ENCODE measurements around the gene ST3GAL2.

ST3GAL2 gene

DNA sequence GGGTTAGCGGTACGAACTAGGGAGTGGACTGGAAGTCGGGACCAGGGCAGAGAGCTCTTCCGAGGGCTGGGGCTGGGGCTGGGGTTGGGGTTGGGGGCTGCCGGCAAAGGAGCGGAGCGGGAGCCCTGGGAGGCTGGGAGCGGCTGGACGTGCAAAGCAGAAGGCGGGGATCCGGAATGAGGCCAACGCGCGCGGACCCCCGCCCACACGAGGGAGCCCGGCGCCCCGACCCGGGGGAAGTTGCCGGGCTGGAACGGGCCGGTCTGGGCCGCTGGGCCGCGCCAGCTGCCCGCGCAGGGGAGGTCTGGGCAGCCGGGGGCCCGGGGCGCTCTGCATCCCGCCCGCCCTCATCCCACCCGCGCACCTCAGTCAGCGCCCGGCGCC lies 323 bp downstream of the ST3GAL2 start:
- Histone ChIP-seq H3K36me3 (replicated peaks; ENCODE audit: low read depth, low read length) (peaks cover 12% of the 10 kb centered on the region), H3K9ac (ENCODE audit: low read length) (peak overlapping the region; percentile 95), H2AFZ (ENCODE audit: low read depth, low read length) (no peak overlapping the region), H3K4me3 (ENCODE audit: low read length) (peak overlapping the region; percentile 96), H3K27me3 (ENCODE audit: low read depth, low read length) (no peaks in the 10 kb centered on the region), H3K9me3 (ENCODE audit: insufficient read depth, low read length) (no peaks in the 10 kb centered on the region), H3K27ac (ENCODE audit: low read length) (peak overlapping the region; percentile 73), H3K4me2 (ENCODE audit: low read length) (peak overlapping the region; percentile 99), H3K4me1 (ENCODE audit: low read length) (peaks cover 41% of the 10 kb centered on the region), H4K20me1 (ENCODE audit: insufficient read depth, low read length) (peaks cover 7% of the 10 kb centered on the region), H3K79me2 (ENCODE audit: low read length) (peaks cover 51% of the 10 kb centered on the region)
- no peak for TF ChIP-seq EZH2phosphoT487 (IDR thresholded peaks at IDR 0.05; ENCODE audit: low read depth)

GRCh38 chr16:70437582-70438557 lies 1.0 kb downstream of the ST3GAL2 start:
- Histone ChIP-seq H3K79me2 (ENCODE audit: low read length) (peaks cover 58% of the 10 kb centered on the region), H3K4me1 (ENCODE audit: low read length) (peaks cover 48% of the 10 kb centered on the region), H3K9me3 (ENCODE audit: insufficient read depth, low read length) (no peaks in the 10 kb centered on the region), H3K27ac (ENCODE audit: low read length) (peak overlapping the region; percentile 73), H4K20me1 (ENCODE audit: insufficient read depth, low read length) (peaks cover 7% of the 10 kb centered on the region), H3K4me3 (ENCODE audit: low read length) (peak overlapping the region; percentile 96), H2AFZ (ENCODE audit: low read depth, low read length) (no peak overlapping the region), H3K36me3 (replicated peaks; ENCODE audit: low read depth, low read length) (peaks cover 12% of the 10 kb centered on the region), H3K4me2 (ENCODE audit: low read length) (peak overlapping the region; percentile 99), H3K27me3 (ENCODE audit: low read depth, low read length) (no peaks in the 10 kb centered on the region), H3K9ac (ENCODE audit: low read length) (peak overlapping the region; percentile 95)
- TF ChIP-seq EZH2phosphoT487 (IDR thresholded peaks at IDR 0.05; ENCODE audit: low read depth): no peak
- TF ChIP-seq CTCF (IDR thresholded peaks at IDR 0.05; ENCODE audit: low read depth, low read length): no peak

DNA sequence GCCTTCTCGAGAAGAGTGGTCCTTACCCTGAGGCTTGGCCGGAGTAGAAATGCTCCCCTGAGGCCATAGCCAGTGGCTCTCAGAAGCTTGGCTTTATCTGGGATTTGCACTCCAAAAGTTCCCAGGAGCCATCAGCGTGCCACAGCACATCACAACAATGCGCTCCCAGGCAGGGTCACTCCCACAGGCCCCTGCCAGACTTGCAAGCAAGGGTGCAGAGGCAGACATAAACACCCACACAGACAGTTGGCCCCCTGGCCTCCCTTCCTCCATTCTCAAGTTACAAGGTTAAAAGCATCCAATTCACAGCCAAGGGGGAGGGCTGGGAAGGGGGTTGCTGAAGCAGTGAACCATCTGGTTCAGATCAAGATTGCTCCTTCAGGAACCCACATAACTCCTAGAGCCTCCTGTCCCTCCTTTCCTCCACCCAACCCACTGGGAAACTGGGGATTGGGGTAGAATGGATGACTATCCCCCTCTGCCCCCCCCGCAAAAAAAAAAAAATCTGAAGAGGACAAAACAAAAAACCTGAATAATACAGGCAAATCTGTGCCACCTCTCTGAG lies 1.8 kb downstream of the ST3GAL2 start:
- H3K4me1 ChIP-seq (ENCODE audit: low read length): peaks cover 56% of the 10 kb centered on the region
- H3K9ac ChIP-seq (ENCODE audit: low read length): peak overlapping the region; percentile 95
- H3K27me3 ChIP-seq (ENCODE audit: low read depth, low read length): no peaks in the 10 kb centered on the region
- no peaks in the 10 kb centered on the region for H3K9me3 ChIP-seq (ENCODE audit: insufficient read depth, low read length)
- H3K36me3 ChIP-seq (replicated peaks; ENCODE audit: low read depth, low read length): peaks cover 12% of the 10 kb centered on the region
- no peak overlapping the region for H2AFZ ChIP-seq (ENCODE audit: low read depth, low read length)
- peaks cover 7% of the 10 kb centered on the region for H4K20me1 ChIP-seq (ENCODE audit: insufficient read depth, low read length)
- TF ChIP-seq CTCF (IDR thresholded peaks at IDR 0.05; ENCODE audit: low read depth, low read length) (no peak), EZH2phosphoT487 (IDR thresholded peaks at IDR 0.05; ENCODE audit: low read depth) (no peak)
- peak overlapping the region; percentile 99 for H3K4me2 ChIP-seq (ENCODE audit: low read length)
- peak overlapping the region; percentile 96 for H3K4me3 ChIP-seq (ENCODE audit: low read length)
- H3K27ac ChIP-seq (ENCODE audit: low read length): peak overlapping the region; percentile 73
- H3K79me2 ChIP-seq (ENCODE audit: low read length): peaks cover 64% of the 10 kb centered on the region

DNA sequence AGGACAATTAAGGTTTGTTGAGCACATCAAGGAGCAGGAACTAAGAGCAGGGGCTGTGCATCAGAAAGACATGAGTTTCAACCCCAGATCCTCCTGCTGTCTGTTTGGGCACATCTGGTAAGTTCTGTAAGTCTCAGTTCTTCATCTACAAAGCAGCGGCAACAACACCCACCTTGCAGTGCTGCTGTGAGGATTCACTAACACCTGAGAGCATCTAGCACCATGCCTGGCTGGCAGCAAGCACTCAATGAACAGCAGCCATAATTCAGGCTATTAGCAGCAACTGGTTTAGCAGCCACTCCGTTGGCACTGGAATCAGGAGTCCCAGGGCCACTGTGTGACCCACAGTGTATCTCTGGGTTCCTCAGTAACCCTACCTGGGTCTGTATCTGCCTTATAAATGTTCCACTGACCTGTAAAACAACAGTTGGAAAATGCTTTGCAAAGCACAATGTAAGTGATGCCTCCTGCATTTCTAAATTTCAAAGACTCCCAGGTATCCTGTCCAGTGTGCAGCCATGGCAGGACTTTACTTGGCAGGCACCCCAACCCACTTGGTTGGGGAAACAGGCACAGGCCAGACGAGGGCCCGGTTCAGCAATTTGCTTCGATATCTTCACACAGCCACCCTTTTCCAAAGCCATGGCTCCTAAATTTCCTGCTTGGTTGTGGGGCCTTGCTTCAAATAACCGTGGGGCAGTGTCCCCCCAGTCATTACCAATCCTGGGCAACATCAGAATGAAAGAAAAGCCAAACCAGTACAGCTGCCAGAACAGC lies 4.2 kb downstream of the ST3GAL2 start:
- Histone ChIP-seq H3K9ac (ENCODE audit: low read length) (peak overlapping the region; percentile 67), H3K9me3 (ENCODE audit: insufficient read depth, low read length) (no peaks in the 10 kb centered on the region), H3K79me2 (ENCODE audit: low read length) (peaks cover 82% of the 10 kb centered on the region), H3K27ac (ENCODE audit: low read length) (peak overlapping the region; percentile 97), H3K36me3 (replicated peaks; ENCODE audit: low read depth, low read length) (peaks cover 13% of the 10 kb centered on the region), H3K4me1 (ENCODE audit: low read length) (peaks cover 71% of the 10 kb centered on the region), H4K20me1 (ENCODE audit: insufficient read depth, low read length) (peaks cover 7% of the 10 kb centered on the region), H3K4me3 (ENCODE audit: low read length) (peak overlapping the region; percentile 59), H3K27me3 (ENCODE audit: low read depth, low read length) (no peaks in the 10 kb centered on the region), H2AFZ (ENCODE audit: low read depth, low read length) (no peak overlapping the region), H3K4me2 (ENCODE audit: low read length) (peak overlapping the region; percentile 98)
- no peak for TF ChIP-seq EZH2phosphoT487 (IDR thresholded peaks at IDR 0.05; ENCODE audit: low read depth)
- TF ChIP-seq CTCF (IDR thresholded peaks at IDR 0.05; ENCODE audit: low read depth, low read length): no peak
